K562 (cell line): ENCODE results near the gene IQCK. TPM values are rescaled to one million over a fixed set of nuclear protein-coding genes. Genes with fewer than 3 reads are reported as not detected.

Experiments used
- ATAC-seq: fragments of 200-7000 bp; cut with Tn5 transposase; 3 replicates; pipeline ENCODE4 v1.9.1; 2020; ENCODE audit warnings: moderate library complexity
- BruUV-seq: library from RNA; stranded (reverse); fragments of 400-500 nt; replicated peaks from 2 replicates; lab custom pipeline; 2021; lab: Mats Ljungman, UMichigan
- CTCF ChIA-PET: fragments of 300-600 bp; formaldehyde crosslinking; extraction: SDS; loops from one replicate; lab custom pipeline; 2021; ENCODE audit warnings: low intra/inter-chr PET ratio; lab: Yijun Ruan, JAX
- POLR2A ChIA-PET: fragments of 300-600, 350-650 bp; sonication (Branson Sonifier 250); formaldehyde crosslinking; extraction: SDS; loops from one replicate; lab custom pipeline; 2021; ENCODE audit warnings: antibody characterized with exemption, inconsistent platforms; lab: Yijun Ruan, JAX
- DNase-seq, 4 experiments: peaks; one replicate each; pipeline versions ENCODE4 v3.0.0 to v3.0.0-alpha.2; 2011 to 2018; ENCODE audit warnings: low spot score in 3 of 4, mixed read lengths in 3 of 4; ENCODE audit errors: extremely low read depth in 1 of 4
- FAIRE-seq: peaks from 2 replicates; lab custom pipeline; 2011; peaks lifted over from hg19 to GRCh38; lab: Jason Lieb, UNC
- H2AFZ ChIP-seq: 2 replicates; pipeline ENCODE4 v1.6.0; 2011; ENCODE audit warnings: low read depth, low read length, control low read depth, inconsistent platforms
- H3K27ac ChIP-seq: fragments of 200-600 bp; 3 replicates; pipeline ENCODE4 v1.8.0; 2011; ENCODE audit warnings: low read depth, mild to moderate bottlenecking, control low read depth, inconsistent platforms, low read length, moderate library complexity, mixed read lengths; ENCODE audit errors: extremely low read depth
- H3K27me3 ChIP-seq, 2 experiments: fragments of 300-600 bp in 1 of 2; 2 replicates in 1 of 2; 3 replicates in 1 of 2; pipeline versions ENCODE4 v1.6.0 to v1.8.0; 2011; ENCODE audit warnings: inconsistent platforms in 2 of 2, low read length in 2 of 2, mild to moderate bottlenecking in 1 of 2, mixed read lengths in 1 of 2, moderate library complexity in 1 of 2; ENCODE audit not compliant: control insufficient read depth in 2 of 2, insufficient read depth in 2 of 2
- H3K36me3 ChIP-seq: fragments of 300-600 bp; 3 replicates; pipeline ENCODE4 v1.8.0; 2011; ENCODE audit warnings: mild to moderate bottlenecking, low read length, inconsistent platforms; ENCODE audit not compliant: control insufficient read depth, insufficient read depth
- H3K4me1 ChIP-seq, 2 experiments: fragments of 200-600 bp in 1 of 2; replicated peaks in 1 of 2; 2 replicates in 1 of 2; 3 replicates in 1 of 2; pipeline versions ENCODE4 v1.5.1 to v1.8.0; 2011; ENCODE audit warnings: inconsistent platforms in 2 of 2, low read length in 2 of 2, mild to moderate bottlenecking in 1 of 2, mixed read lengths in 1 of 2, moderate library complexity in 1 of 2; ENCODE audit not compliant: control insufficient read depth in 2 of 2, insufficient read depth in 2 of 2
- H3K4me2 ChIP-seq: 2 replicates; pipeline ENCODE4 v1.6.1; 2011; ENCODE audit warnings: low read length, control low read depth, inconsistent platforms, mixed read lengths; ENCODE audit not compliant: insufficient read depth
- H3K4me3 ChIP-seq: fragments of 200-600 bp; sonication (generic), shearing (Covaris generic); 2 replicates; pipeline ENCODE4 v1.5.1; 2016; ENCODE audit warnings: control low read depth, inconsistent platforms
- H3K79me2 ChIP-seq: fragments of 200-600 bp; 3 replicates; pipeline ENCODE4 v1.8.0; 2011; ENCODE audit warnings: low read length, inconsistent platforms; ENCODE audit not compliant: control insufficient read depth, insufficient read depth
- H3K9ac ChIP-seq, 2 experiments: 2 replicates each; pipeline versions ENCODE4 v1.6.0 to v1.6.1; 2011; ENCODE audit warnings: low read depth in 2 of 2, low read length in 2 of 2, control low read depth in 1 of 2, inconsistent platforms in 1 of 2, mild to moderate bottlenecking in 1 of 2, mixed read lengths in 1 of 2; ENCODE audit not compliant: insufficient read depth in 1 of 2
- H3K9me1 ChIP-seq: one replicate; pipeline ENCODE4 v1.6.0; 2011; ENCODE audit warnings: inconsistent platforms, mild to moderate bottlenecking, low read length, moderate library complexity; ENCODE audit not compliant: control insufficient read depth, insufficient read depth
- H3K9me3 ChIP-seq: replicated peaks from 2 replicates; pipeline ENCODE4 v1.5.1; 2011; ENCODE audit warnings: low read depth, low read length, inconsistent platforms; ENCODE audit not compliant: control insufficient read depth, insufficient read depth
- H4K20me1 ChIP-seq: replicated peaks from 2 replicates; pipeline ENCODE4 v1.6.1; 2011; ENCODE audit warnings: low read length, inconsistent platforms, mixed read lengths; ENCODE audit not compliant: control insufficient read depth, insufficient read depth
- CREB3L1 ChIP-seq: fragments of 450-650 bp; IDR thresholded peaks from 2 replicates; pipeline ENCODE4 v1.6.1; 2014; ENCODE audit warnings: low read depth, mild to moderate bottlenecking, moderate library complexity, borderline replicate concordance
- CTCF ChIP-seq, 3 experiments: IDR thresholded peaks in 2 of 3; conservative IDR thresholded peaks in 1 of 3; 2 replicates each; pipeline ENCODE4 v1.5.1; 2011 to 2012; ENCODE audit warnings: low read length in 3 of 3, mild to moderate bottlenecking in 3 of 3, control low read depth in 2 of 3, improper control_type of control experiment in 1 of 3, inconsistent platforms in 1 of 3, low read depth in 1 of 3, mixed read lengths in 1 of 3, moderate library complexity in 1 of 3; ENCODE audit not compliant: insufficient read depth in 2 of 3
- E2F1 ChIP-seq: sonication (generic); formaldehyde crosslinking; IDR thresholded peaks from 2 replicates; pipeline ENCODE4 v1.8.1; 2023; ENCODE audit warnings: mild to moderate bottlenecking, missing genetic modification reagents, moderate library complexity
- E2F6 ChIP-seq, 2 experiments: IDR thresholded peaks; 2 replicates each; pipeline ENCODE4 v1.6.1; 2011; ENCODE audit warnings: borderline replicate concordance in 1 of 2, control low read depth in 1 of 2, low read depth in 1 of 2, low read length in 1 of 2, mild to moderate bottlenecking in 1 of 2, mixed read lengths in 1 of 2, moderate library complexity in 1 of 2; ENCODE audit not compliant: insufficient read depth in 1 of 2, insufficient read length in 1 of 2, poor library complexity in 1 of 2, severe bottlenecking in 1 of 2; ENCODE audit errors: extremely low read depth in 1 of 2
- ESRRA ChIP-seq: fragments of 450-650 bp; IDR thresholded peaks from 2 replicates; pipeline ENCODE4 v1.6.1; 2014; ENCODE audit warnings: low read depth, mild to moderate bottlenecking, moderate library complexity, borderline replicate concordance
- FOXK2 ChIP-seq, 2 experiments: fragments of 450-650 bp; IDR thresholded peaks in 1 of 2; conservative IDR thresholded peaks in 1 of 2; 2 replicates each; pipeline ENCODE4 v1.6.1; 2016; ENCODE audit warnings: low read depth in 2 of 2, mild to moderate bottlenecking in 1 of 2
- POLR2A ChIP-seq: fragments of 450-650 bp; conservative IDR thresholded peaks from 2 replicates; pipeline ENCODE4 v1.6.1; 2016
- RAD21 ChIP-seq, 2 experiments: fragments of 250-450 bp in 1 of 2; fragments of 450-650 bp in 1 of 2; sonication (Bioruptor Pico) in 1 of 2; formaldehyde crosslinking in 1 of 2; IDR thresholded peaks in 1 of 2; conservative IDR thresholded peaks in 1 of 2; 2 replicates each; pipeline versions ENCODE4 v1.4.0 to v1.8.0; 2020 to 2022; ENCODE audit warnings: mild to moderate bottlenecking in 2 of 2, moderate library complexity in 1 of 2
- TCF7L2 ChIP-seq: fragments of 150-350 bp; IDR thresholded peaks from 2 replicates; pipeline ENCODE4 v1.6.1; 2016; ENCODE audit warnings: low read depth, mild to moderate bottlenecking, low read length, moderate library complexity
- ZNF224 ChIP-seq: sonication (generic); formaldehyde crosslinking; IDR thresholded peaks from 2 replicates; pipeline ENCODE4 v1.8.0; 2022; ENCODE audit warnings: mild to moderate bottlenecking, missing genetic modification reagents
- ZNF655 ChIP-seq: fragments of 250-450 bp; sonication (Bioruptor Pico); IDR thresholded peaks from 2 replicates; pipeline ENCODE4 v1.5.0; 2021
- WGBS: fragments of 100-300 bp; shearing (Covaris generic); methylation state at CpG from one replicate; pipeline ENCODE4 v1.1.6; 2016; ENCODE audit warnings: low coverage, mixed read lengths; ENCODE audit not compliant: insufficient coverage; ENCODE audit errors: missing lambda C conversion rate; 5-methylcytosine and 5-hydroxymethylcytosine counted together
- in situ Hi-C: fragments of 300-500 bp; cut with MboI; formaldehyde crosslinking; loops from 4 replicates; pipeline ENCODE4 v1.15.0; 2018; ENCODE audit warnings: inconsistent platforms, mixed read lengths
- intact Hi-C: fragments of 100-400 bp; cut with micrococcal nuclease; formaldehyde crosslinking; loops from 2 replicates; pipeline ENCODE4 v1.14.2; 2022
- polyA plus RNA-seq, 8 experiments: library from polyadenylated mRNA; depleted of rRNA in 4 of 8; stranded (reverse) in 5 of 8; unstranded in 3 of 8; fragments of >200 nt; fragmentation: Nextera tagmentation in 2 of 8; fragmentation: Illumina TruSeq in 1 of 8; extraction: Ambion mirVana in 2 of 8; extraction: Trizol in 1 of 8; gene quantifications; 2 replicates each; pipeline versions ENCODE4 v1.2.1 to v1.2.3, GENCODE V29; 2011 to 2014; ENCODE audit warnings: inconsistent platforms in 1 of 8, missing spikeins in 1 of 8
- total RNA-seq, 7 experiments: library from RNA; depleted of rRNA in 6 of 7; stranded (reverse); fragments of >200 nt in 6 of 7; fragmentation: Illumina TruSeq in 2 of 7; extraction: Trizol in 2 of 7; gene quantifications; 2 replicates each; pipeline versions ENCODE4 v1.2.1 to v1.2.3, GENCODE V29; 2011 to 2021; ENCODE audit warnings: low replicate concordance in 1 of 7

IQCK gene
- total and polyA plus RNA-seq, 9 of the 15 experiments (the other 6 are each of a cell fraction or from before 2014, with no cell fraction given) = 5.2 to 12.2 (median 7.3) TPM

- H3K9ac ChIP-seq = no peak overlapping the region
- ATAC-seq = peak; percentile 71
- H3K27ac ChIP-seq = no peak overlapping the region
- DNase-seq = peak; percentile 56 to 85 (median 60)
- no peaks in the 10 kb centered on the region for H3K9me1 ChIP-seq
- H3K9me3 ChIP-seq = no peaks in the 10 kb centered on the region
- no peak overlapping the region for H3K4me3 ChIP-seq
- no TSS peak for BruUV-seq
- peaks cover 2 to 20% of the 10 kb centered on the region in 2 experiments; a peak in 3 of 5 replicates for H3K27me3 ChIP-seq
- ChIA-PET POLR2A (no interaction called here), CTCF (interaction anchor here (0.5 to 5.0 kb wide), 11 partner anchors 210 to 857 kb away, joined by 3 to 101 read pairs (median 4); no protein-coding TSS in a partner anchor)
- peak; percentile 97 for FAIRE-seq
- no peaks in the 10 kb centered on the region for H3K79me2 ChIP-seq
- H3K4me1 ChIP-seq = peaks cover 3 to 25% of the 10 kb centered on the region in 2 experiments; a peak in 3 of 5 replicates
- H2AFZ ChIP-seq = peak overlapping the region; percentile 99
- 20% methylated on average over 19 of the region's 20 CpGs for WGBS
- peak overlapping the region; percentile 59 for H3K4me2 ChIP-seq
- no peaks in the 10 kb centered on the region for H3K36me3 ChIP-seq
- in situ Hi-C loops (loop anchor here (5.0 to 25.0 kb wide), 2 partner anchors 284 to 499 kb away; no protein-coding TSS in a partner anchor), intact Hi-C loops (loop anchor here (1.0 to 10.0 kb wide), 3 partner anchors 285 to 502 kb away; no protein-coding TSS in a partner anchor)
- H4K20me1 ChIP-seq = no peaks in the 10 kb centered on the region
- TF ChIP-seq ZNF655 (CRISPR knock-in tag) (no peak), RAD21 (CRISPR knock-in tag; conservative IDR thresholded peaks at IDR 0.05 in 1 of 2, IDR thresholded peaks at IDR 0.05 in 1 of 2) (peak; percentile 98 to 99), ESRRA (peak; percentile 58; the same call in 1 of the 2 replicates), POLR2A (no peak), TCF7L2 (no peak), CREB3L1 (peak; percentile 51; the same call in 1 of the 2 replicates), FOXK2 (conservative IDR thresholded peaks at IDR 0.05 in 1 of 2, IDR thresholded peaks at IDR 0.05 in 1 of 2; ENCODE audit: low read depth in 2 of 2) (peak in 1 of 2 experiments; percentile 46; a peak in 1 of 4 replicates), CTCF (IDR thresholded peaks at IDR 0.05 in 2 of 3, conservative IDR thresholded peaks at IDR 0.05 in 1 of 3; ENCODE audit: insufficient read depth in 2 of 3, low read depth in 1 of 3, low read length in 3 of 3) (peak; percentile 94 to 98 (median 98)), E2F6 (IDR thresholded peaks at IDR 0.05; ENCODE audit: borderline replicate concordance in 1 of 2, extremely low read depth in 1 of 2, insufficient read depth in 1 of 2, insufficient read length in 1 of 2, low read depth in 1 of 2, low read length in 1 of 2, poor library complexity in 1 of 2, severe bottlenecking in 1 of 2) (peak in 1 of 2 experiments; percentile 59), E2F1 (CRISPR knock-in tag) (peak; percentile 55; the same call in 1 of the 2 replicates), ZNF224 (CRISPR knock-in tag) (no peak)
Measured at GRCh38 chr16:19886073-19886941, 168.2 kb downstream of the IQCK start.
